Activated CD8-positive, alpha-beta memory T cell treated with anti-CD3 and anti-CD28 coated beads, Interleukin-2, amount 50 U/mL, for 24 hours (primary cell): ENCODE results near the gene C1QB.
"Not testable (repeated sequence)": the region's sequence is repeated elsewhere in the genome, so short reads cannot be mapped to it uniquely, and the experiment has no call there.

Experiments
- DNase-seq: peaks from one replicate; pipeline ENCODE4 v3.0.0-alpha.2; 2020; ENCODE audit errors: extremely low read depth

The C1QB gene

GRCh38 chr1:22697980-22698379 is 44.9 kb downstream of the C1QB start:
- DNase-seq, result no peak

GRCh38 chr1:22699681-22700520 is 46.9 kb downstream of the C1QB start:
- no peak for DNase-seq

DNA sequence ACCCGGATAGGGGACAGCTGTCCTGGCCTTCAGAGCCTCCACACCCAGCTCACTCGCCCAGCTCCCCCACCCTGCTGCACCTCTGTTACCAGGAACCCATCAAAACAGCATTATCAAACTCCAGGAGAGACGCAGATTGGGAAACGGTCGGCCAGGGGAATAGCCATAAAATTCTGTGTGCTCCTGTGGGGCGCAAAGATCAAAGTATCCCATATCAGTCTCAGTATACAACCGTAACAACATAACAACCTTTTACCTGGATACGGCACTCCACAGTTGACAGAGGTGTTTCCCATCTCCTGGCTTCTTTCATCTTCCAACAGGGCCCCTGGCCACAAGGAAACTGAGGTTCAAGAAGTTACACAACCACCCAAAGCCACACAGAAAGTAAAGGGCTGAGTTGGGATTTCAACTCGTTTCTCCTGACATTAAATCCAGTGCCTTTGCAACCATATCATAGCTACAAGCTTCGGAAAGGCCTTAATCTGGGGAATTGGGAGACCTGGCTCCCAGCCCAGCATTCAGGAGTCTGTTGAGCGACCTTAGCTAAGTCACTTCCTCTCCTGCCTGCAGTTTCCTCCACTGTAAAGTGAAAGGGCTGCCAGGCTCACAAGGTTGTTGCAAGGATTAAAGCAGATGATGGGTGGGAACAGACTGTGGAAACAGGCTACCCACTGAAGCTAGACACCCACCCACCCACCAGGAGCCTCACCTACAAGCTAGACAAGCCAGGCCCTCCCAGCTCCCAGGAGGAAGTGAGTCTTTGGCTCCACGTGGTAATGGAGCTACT is 49.5 kb downstream of the C1QB start:
- no peak for DNase-seq

GRCh38 chr1:22704440-22705067 is 51.5 kb downstream of the C1QB start:
- DNase-seq, result peak; percentile 61

GRCh38 chr1:22705586-22705985 is 52.5 kb downstream of the C1QB start:
- DNase-seq, result no peak

DNA sequence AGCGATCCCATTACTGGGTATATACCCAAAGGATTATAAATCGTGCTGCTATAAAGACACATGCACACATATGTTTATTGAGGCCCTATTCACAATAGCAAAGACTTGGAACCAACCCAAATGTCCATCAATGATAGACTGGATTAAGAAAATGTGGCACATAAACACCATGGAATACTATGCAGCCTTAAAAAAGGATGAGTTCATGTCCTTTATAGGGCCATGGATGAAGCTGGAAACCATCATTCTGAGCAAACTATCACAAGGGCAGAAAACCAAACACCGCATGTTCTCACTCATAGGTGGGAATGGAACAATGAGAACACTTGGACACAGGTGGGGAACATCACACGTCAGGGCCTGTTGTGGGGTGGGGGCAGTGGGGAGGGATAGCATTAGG is 53.1 kb downstream of the C1QB start:
- DNase-seq, result not testable (repeated sequence)

DNA sequence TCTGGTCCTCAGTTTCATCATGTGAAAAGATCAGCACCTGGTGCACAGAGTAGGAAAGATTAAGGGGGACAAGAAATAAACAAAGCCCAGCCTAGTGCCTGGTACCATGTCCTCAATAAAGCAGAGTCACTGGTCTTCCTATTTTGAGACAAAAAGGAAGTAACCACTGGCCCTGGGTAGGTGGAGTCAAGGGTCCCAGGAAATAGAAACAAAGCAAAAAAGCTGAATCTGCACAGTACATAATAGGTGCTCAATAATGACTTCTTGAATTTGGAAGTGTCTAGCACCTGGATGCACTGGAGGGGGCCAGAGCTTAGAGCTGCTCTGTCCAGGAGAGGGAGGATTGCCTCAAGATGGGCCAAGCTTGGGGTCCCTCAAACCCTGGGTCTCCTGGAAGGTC is 55.7 kb downstream of the C1QB start:
- DNase-seq, result no peak

GRCh38 chr1:22709227-22709626 is 56.2 kb downstream of the C1QB start:
- no peak for DNase-seq

- no peak for DNase-seq
Measured at GRCh38 chr1:22709891-22710700, 57.1 kb downstream of the C1QB start.

- DNase-seq, result no peak
Measured at GRCh38 chr1:22710701-22711049, 57.6 kb downstream of the C1QB start, which contains the start of gene EPHB2. Gene EPHB2, plus strand, starts transcription at chr1:22710839. Its CDS starts 144 bp downstream, at chr1:22710983.

DNA sequence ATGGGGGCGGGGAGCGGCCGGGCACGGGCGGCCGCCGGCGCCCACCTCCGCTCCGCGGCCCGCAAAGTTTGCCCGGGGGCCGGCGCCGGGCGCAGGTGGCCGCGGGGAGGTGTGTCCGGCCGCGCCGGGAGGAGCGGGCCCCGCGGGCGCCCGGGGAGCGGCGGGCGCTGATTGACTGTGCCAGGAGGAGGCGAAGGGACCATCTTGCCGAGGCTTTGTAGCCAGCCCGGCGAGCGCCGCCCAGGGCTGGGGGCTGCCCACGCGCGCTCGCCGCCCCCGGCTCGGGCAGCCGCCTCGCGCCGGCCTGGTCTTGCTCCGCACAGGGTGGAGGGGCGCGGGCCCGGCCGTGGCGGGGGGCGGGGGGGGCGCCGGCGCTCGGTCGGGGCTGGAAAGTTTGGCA is 58.0 kb downstream of the C1QB start:
- DNase-seq, result no peak
